HFFc6 (cell line): ENCODE data around the gene POLR1H. TPM values are rescaled to one million over a fixed set of nuclear protein-coding genes. Genes with fewer than 3 reads are reported as not detected.

Source experiments
- DNase-seq: peaks from one replicate; pipeline ENCODE4 v3.0.0-alpha.2; 2018
- H3K27ac Mint-ChIP-seq: 2 replicates; pipeline ENCODE4 v1.8.0; 2020; ENCODE audit warnings: mild to moderate bottlenecking, mixed read lengths
- H3K27me3 Mint-ChIP-seq: 2 replicates; pipeline ENCODE4 v1.8.0; 2021; ENCODE audit warnings: mild to moderate bottlenecking, moderate library complexity, mixed read lengths; ENCODE audit not compliant: insufficient read depth
- H3K36me3 Mint-ChIP-seq: 2 replicates; pipeline ENCODE4 v1.8.0; 2021; ENCODE audit warnings: low read depth, mixed read lengths
- H3K4me1 Mint-ChIP-seq: 2 replicates; pipeline ENCODE4 v1.8.0; 2020; ENCODE audit warnings: low read depth, mixed read lengths
- H3K4me3 Mint-ChIP-seq: 2 replicates; pipeline ENCODE4 v1.8.0; 2020; ENCODE audit warnings: mild to moderate bottlenecking, moderate library complexity, mixed read lengths
- H3K9me3 Mint-ChIP-seq: 2 replicates; pipeline ENCODE4 v1.8.0; 2020; ENCODE audit warnings: mild to moderate bottlenecking, mixed read lengths
- CTCF ChIP-seq: fragments of 200-600 bp; sonication (generic); IDR thresholded peaks from 2 replicates; pipeline ENCODE4 v1.5.0; 2021; ENCODE audit warnings: antibody characterized with exemption, mild to moderate bottlenecking
- total RNA-seq, 6 experiments: library from RNA; stranded (reverse); fragmentation: NEBNext Ultra II Directional; extraction: Animal tissue kit (Norgen Biotek cat#: 25700); gene quantifications; 2 replicates in 1 of 6; 3 replicates in 5 of 6; pipeline ENCODE4 v1.2.3, GENCODE V29; 2021

POLR1H gene
- total RNA-seq, 6 experiments from 2014 or later, result 18.6 to 28.3 (median 23.9) TPM

GRCh38 chr6:30113841-30114240 lies 52.8 kb downstream of the POLR1H start:
- no peaks in the 10 kb centered on the region for H3K9me3 Mint-ChIP-seq
- no peak for TF ChIP-seq CTCF
- peaks cover 5% of the 10 kb centered on the region for H3K4me1 Mint-ChIP-seq
- no peak overlapping the region for H3K27ac Mint-ChIP-seq
- H3K36me3 Mint-ChIP-seq, result no peaks in the 10 kb centered on the region
- H3K4me3 Mint-ChIP-seq, result no peak overlapping the region
- H3K27me3 Mint-ChIP-seq, result peaks cover 39% of the 10 kb centered on the region
- DNase-seq, result no peak

Other genes with a start within 250 kb of the POLR1H start
- gene HLA-G, start 233.4 kb upstream of the POLR1H start, total RNA-seq, result under 1 TPM in 4 of 6 experiments, not detected in 2; 0.16 to 0.48 (median 0.24) TPM
- 100 to 1,000 TPM; 116 to 159 (median 149) TPM for gene HLA-A, start 118.7 kb upstream of the POLR1H start, total RNA-seq
- 10 to 100 TPM; 47.1 to 61.7 (median 53.2) TPM for gene PPP1R11, start 5.9 kb downstream of the POLR1H start, total RNA-seq
- not detected for gene RNF39, start 14.5 kb downstream of the POLR1H start, total RNA-seq
- gene TRIM31, start 51.8 kb downstream of the POLR1H start, total RNA-seq, result not detected
- not detected for gene TRIM40, start 74.9 kb downstream of the POLR1H start, total RNA-seq
- gene TRIM10, start 99.9 kb downstream of the POLR1H start, total RNA-seq, result not detected
- not detected for gene TRIM15, start 102.3 kb downstream of the POLR1H start, total RNA-seq
- gene TRIM26, start 152.1 kb downstream of the POLR1H start, total RNA-seq, result 10 to 100 TPM; 29.4 to 34.4 (median 32.2) TPM